GM12878 (cell line): ENCODE measurements around the gene PTX4. TPM values are rescaled to one million over a fixed set of nuclear protein-coding genes. Genes with fewer than 3 reads are reported as not detected.

Experiments
- ATAC-seq: fragments of 200-7000 bp; cut with Tn5 transposase; 3 replicates; pipeline ENCODE4 v1.9.1; 2020; ENCODE audit warnings: mild to moderate bottlenecking, moderate library complexity
- BruUV-seq: library from RNA; stranded (reverse); fragments of 400-500 nt; replicated peaks from 2 replicates; lab custom pipeline; 2021; lab: Mats Ljungman, UMichigan
- CTCF ChIA-PET: fragments of 300-600 bp; sonication (Branson Sonifier 250); formaldehyde crosslinking; extraction: SDS; loops from one replicate; lab custom pipeline; 2021; ENCODE audit warnings: inconsistent platforms; lab: Yijun Ruan, JAX
- POLR2A ChIA-PET: fragments of 350-600 bp; formaldehyde crosslinking; extraction: SDS; loops from one replicate; lab custom pipeline; 2021; ENCODE audit warnings: inconsistent platforms; lab: Charles Lee
- RAD21 ChIA-PET: fragments of 300-600 bp; sonication (Branson Sonifier 250); formaldehyde crosslinking; loops from one replicate; lab custom pipeline; 2023; ENCODE audit warnings: antibody characterized with exemption; ENCODE audit not compliant: unreplicated experiment; lab: Charles Lee
- SMC1A ChIA-PET: fragments of 300-600 bp; sonication (Branson Sonifier 250); formaldehyde crosslinking; loops from one replicate; lab custom pipeline; 2023; ENCODE audit not compliant: unreplicated experiment, uncharacterized antibody; lab: Charles Lee
- DNase-seq: peaks from one replicate; pipeline ENCODE4 v3.0.0-alpha.2; 2011; ENCODE audit warnings: low read depth, low spot score
- FAIRE-seq: peaks from 3 replicates; lab custom pipeline; 2011; peaks lifted over from hg19 to GRCh38; lab: Jason Lieb, UNC
- H2AFZ ChIP-seq: 2 replicates; pipeline ENCODE4 v1.6.0; 2011; ENCODE audit warnings: low read depth, low read length, control low read depth; ENCODE audit not compliant: control insufficient read depth
- H3K27ac ChIP-seq: 2 replicates; pipeline ENCODE4 v1.5.1; 2011; ENCODE audit warnings: control low read depth; ENCODE audit not compliant: control insufficient read depth, insufficient read depth
- H3K27me3 ChIP-seq, 2 experiments: replicated peaks in 1 of 2; 2 replicates each; pipeline versions ENCODE4 v1.6.0 to v1.6.1; 2011; ENCODE audit warnings: low read length in 1 of 2; ENCODE audit not compliant: control insufficient read depth in 2 of 2, insufficient read depth in 2 of 2
- H3K36me3 ChIP-seq, 2 experiments: 2 replicates each; pipeline ENCODE4 v1.5.1; 2011; ENCODE audit warnings: low read length in 1 of 2; ENCODE audit not compliant: control insufficient read depth in 2 of 2, insufficient read depth in 2 of 2
- H3K4me1 ChIP-seq: 2 replicates; pipeline ENCODE4 v1.6.1; 2011; ENCODE audit warnings: mild to moderate bottlenecking, low read length, moderate library complexity, mixed read lengths; ENCODE audit not compliant: control insufficient read depth, insufficient read depth
- H3K4me2 ChIP-seq: 2 replicates; pipeline ENCODE4 v1.6.0; 2011; ENCODE audit warnings: control low read depth; ENCODE audit not compliant: control insufficient read depth, insufficient read depth
- H3K4me3 ChIP-seq: fragments of 200-600 bp; sonication (generic); 2 replicates; pipeline ENCODE4 v1.5.1; 2016
- H3K79me2 ChIP-seq: 2 replicates; pipeline ENCODE4 v1.6.0; 2011; ENCODE audit warnings: low read length; ENCODE audit not compliant: control insufficient read depth, insufficient read depth
- H3K9ac ChIP-seq: 2 replicates; pipeline ENCODE4 v1.8.0; 2011; ENCODE audit warnings: low read length, control low read depth, mixed read lengths; ENCODE audit not compliant: control insufficient read depth, insufficient read depth
- H3K9me3 ChIP-seq: replicated peaks from 3 replicates; pipeline ENCODE4 v1.5.1; 2011; ENCODE audit warnings: mild to moderate bottlenecking, low read length; ENCODE audit not compliant: control insufficient read depth, insufficient read depth
- H4K20me1 ChIP-seq: 2 replicates; pipeline ENCODE4 v1.6.0; 2011; ENCODE audit not compliant: control insufficient read depth, insufficient read depth
- CHD2 ChIP-seq: IDR thresholded peaks from 2 replicates; pipeline ENCODE4 v1.6.1; 2011; ENCODE audit warnings: low read depth, low read length, improper control_type of control experiment, borderline replicate concordance
- DPF2 ChIP-seq: fragments of 450-650 bp; IDR thresholded peaks from 2 replicates; pipeline ENCODE4 v1.6.1; 2017; ENCODE audit warnings: mild to moderate bottlenecking
- ESRRA ChIP-seq: IDR thresholded peaks from 2 replicates; pipeline ENCODE4 v1.6.1; 2012; ENCODE audit warnings: mild to moderate bottlenecking, low read length, improper control_type of control experiment
- ETV6 ChIP-seq, 2 experiments: fragments of 450-650 bp in 1 of 2; IDR thresholded peaks in 1 of 2; conservative IDR thresholded peaks in 1 of 2; 2 replicates each; pipeline ENCODE4 v1.6.1; 2014; ENCODE audit warnings: antibody characterized with exemption in 1 of 2, borderline replicate concordance in 1 of 2, low read depth in 1 of 2, mild to moderate bottlenecking in 1 of 2, moderate library complexity in 1 of 2
- FOXM1 ChIP-seq: IDR thresholded peaks from 2 replicates; pipeline ENCODE4 v1.6.1; 2012; ENCODE audit warnings: low read depth, mild to moderate bottlenecking, inconsistent platforms, low read length, moderate library complexity
- HDGF ChIP-seq: fragments of 450-650 bp; IDR thresholded peaks from 2 replicates; pipeline ENCODE4 v1.6.1; 2016; ENCODE audit warnings: antibody characterized with exemption
- MEF2B ChIP-seq: fragments of 450-650 bp; IDR thresholded peaks from 2 replicates; pipeline ENCODE4 v1.6.1; 2018; ENCODE audit warnings: mild to moderate bottlenecking, moderate library complexity; ENCODE audit not compliant: partially characterized antibody, poor library complexity, severe bottlenecking
- NBN ChIP-seq: fragments of 450-650 bp; IDR thresholded peaks from 2 replicates; pipeline ENCODE4 v1.6.1; 2016
- PAX5 ChIP-seq: IDR thresholded peaks from 2 replicates; pipeline ENCODE4 v1.6.1; 2011; ENCODE audit warnings: low read depth, low read length, borderline replicate concordance
- POU2F2 ChIP-seq: IDR thresholded peaks from 3 replicates; pipeline ENCODE4 v1.6.1; 2011; ENCODE audit warnings: low read depth, mild to moderate bottlenecking, low read length, borderline replicate concordance
- RB1 ChIP-seq: fragments of 450-650 bp; formaldehyde crosslinking; IDR thresholded peaks from 2 replicates; pipeline ENCODE4 v1.6.1; 2017; ENCODE audit warnings: mild to moderate bottlenecking, borderline replicate concordance
- STAT3 ChIP-seq: IDR thresholded peaks from 2 replicates; pipeline ENCODE4 v1.6.1; 2011; ENCODE audit warnings: low read depth, low read length, improper control_type of control experiment
- ZNF207 ChIP-seq: fragments of 450-650 bp; IDR thresholded peaks from 2 replicates; pipeline ENCODE4 v1.6.1; 2014; ENCODE audit warnings: antibody characterized with exemption, mild to moderate bottlenecking, borderline replicate concordance
- WGBS: methylation state at CpG from one replicate; pipeline ENCODE4 v1.1.6; 2016; ENCODE audit warnings: low lambda C conversion rate; ENCODE audit not compliant: insufficient replicate concordance, insufficient coverage; ENCODE audit errors: missing lambda C conversion rate; 5-methylcytosine and 5-hydroxymethylcytosine counted together
- in situ Hi-C: fragments of 300-500 bp; cut with MboI; formaldehyde crosslinking; loops from 9 replicates; pipeline ENCODE4 v1.14.3; 2018; ENCODE audit warnings: mixed read lengths
- intact Hi-C: fragments of 100-400 bp; cut with micrococcal nuclease; formaldehyde crosslinking; loops from one replicate; pipeline ENCODE4 v1.14.2; 2022; ENCODE audit not compliant: unreplicated experiment
- polyA plus RNA-seq, 11 experiments: library from polyadenylated mRNA; depleted of rRNA in 4 of 11; unstranded in 6 of 11; stranded (reverse) in 5 of 11; fragments of >200 nt; fragmentation: Nextera tagmentation in 4 of 11; fragmentation: Illumina TruSeq in 1 of 11; extraction: Ambion mirVana in 4 of 11; extraction: Trizol in 1 of 11; gene quantifications; 1 replicate in 1 of 11; 2 replicates in 10 of 11; pipeline versions ENCODE4 v1.2.1 to v1.2.3, GENCODE V29; 2011 to 2016; ENCODE audit warnings: inconsistent platforms in 2 of 11, missing spikeins in 2 of 11, low read depth in 1 of 11
- total RNA-seq, 4 experiments: library from RNA; depleted of rRNA in 3 of 4; stranded (reverse); fragments of >200 nt in 3 of 4; fragmentation: Illumina TruSeq in 1 of 4; extraction: Trizol in 1 of 4; gene quantifications; 2 replicates each; pipeline versions ENCODE4 v1.2.1 to v1.2.3, GENCODE V29; 2013 to 2021
- TF ChIP-seq, protein P1 (sequence below): fragments of 450-650 bp; IDR thresholded peaks from 2 replicates; pipeline ENCODE4 v1.6.1; 2017; ENCODE audit warnings: mild to moderate bottlenecking, moderate library complexity
- TF ChIP-seq, protein P2 (sequence below): fragments of 450-650 bp; formaldehyde crosslinking; IDR thresholded peaks from 2 replicates; pipeline ENCODE4 v1.4.0; 2020; ENCODE audit warnings: mild to moderate bottlenecking, moderate library complexity
- TF ChIP-seq, protein P3 (sequence below): fragments of 450-650 bp; IDR thresholded peaks from 2 replicates; pipeline ENCODE4 v1.6.1; 2018; ENCODE audit warnings: borderline replicate concordance, mild to moderate bottlenecking; ENCODE audit not compliant: partially characterized antibody

The PTX4 gene
- total and polyA plus RNA-seq, 10 of the 15 experiments (the other 5 are each of a cell fraction or from before 2014, with no cell fraction given) = not detected

- H3K9ac ChIP-seq = no peak overlapping the region
- H3K9me3 ChIP-seq = no peaks in the 10 kb centered on the region
- H3K27me3 ChIP-seq = no peaks in the 10 kb centered on the region
- ChIA-PET POLR2A (no interaction called here), SMC1A (no interaction called here), CTCF (no interaction called here), RAD21 (no interaction called here)
- no peak overlapping the region for H3K4me2 ChIP-seq
- H4K20me1 ChIP-seq = no peaks in the 10 kb centered on the region
- FAIRE-seq (no peak), DNase-seq (no peak), ATAC-seq (no peak)
- H3K4me3 ChIP-seq = no peak overlapping the region
- intact Hi-C loops (no loop called here), in situ Hi-C loops (no loop called here)
- 67% methylated on average over 17 of the region's 17 CpGs for WGBS
- H3K79me2 ChIP-seq = no peaks in the 10 kb centered on the region
- H2AFZ ChIP-seq = no peak overlapping the region
- H3K4me1 ChIP-seq = no peaks in the 10 kb centered on the region
- BruUV-seq = no TSS peak
- no peak overlapping the region for H3K27ac ChIP-seq
- H3K36me3 ChIP-seq = no peaks in the 10 kb centered on the region
- TF ChIP-seq ZNF207 (no peak), PAX5 (no peak), ESRRA (no peak), MEF2B (no peak), NBN (no peak), RB1 (no peak), FOXM1 (no peak), ETV6 (conservative IDR thresholded peaks at IDR 0.05 in 1 of 2, IDR thresholded peaks at IDR 0.05 in 1 of 2; ENCODE audit: borderline replicate concordance in 1 of 2, low read depth in 1 of 2) (no peak), DPF2 (no peak), POU2F2 (no peak), STAT3 (no peak), CHD2 (no peak), HDGF (no peak)
- TF ChIP-seq, protein P1, sequence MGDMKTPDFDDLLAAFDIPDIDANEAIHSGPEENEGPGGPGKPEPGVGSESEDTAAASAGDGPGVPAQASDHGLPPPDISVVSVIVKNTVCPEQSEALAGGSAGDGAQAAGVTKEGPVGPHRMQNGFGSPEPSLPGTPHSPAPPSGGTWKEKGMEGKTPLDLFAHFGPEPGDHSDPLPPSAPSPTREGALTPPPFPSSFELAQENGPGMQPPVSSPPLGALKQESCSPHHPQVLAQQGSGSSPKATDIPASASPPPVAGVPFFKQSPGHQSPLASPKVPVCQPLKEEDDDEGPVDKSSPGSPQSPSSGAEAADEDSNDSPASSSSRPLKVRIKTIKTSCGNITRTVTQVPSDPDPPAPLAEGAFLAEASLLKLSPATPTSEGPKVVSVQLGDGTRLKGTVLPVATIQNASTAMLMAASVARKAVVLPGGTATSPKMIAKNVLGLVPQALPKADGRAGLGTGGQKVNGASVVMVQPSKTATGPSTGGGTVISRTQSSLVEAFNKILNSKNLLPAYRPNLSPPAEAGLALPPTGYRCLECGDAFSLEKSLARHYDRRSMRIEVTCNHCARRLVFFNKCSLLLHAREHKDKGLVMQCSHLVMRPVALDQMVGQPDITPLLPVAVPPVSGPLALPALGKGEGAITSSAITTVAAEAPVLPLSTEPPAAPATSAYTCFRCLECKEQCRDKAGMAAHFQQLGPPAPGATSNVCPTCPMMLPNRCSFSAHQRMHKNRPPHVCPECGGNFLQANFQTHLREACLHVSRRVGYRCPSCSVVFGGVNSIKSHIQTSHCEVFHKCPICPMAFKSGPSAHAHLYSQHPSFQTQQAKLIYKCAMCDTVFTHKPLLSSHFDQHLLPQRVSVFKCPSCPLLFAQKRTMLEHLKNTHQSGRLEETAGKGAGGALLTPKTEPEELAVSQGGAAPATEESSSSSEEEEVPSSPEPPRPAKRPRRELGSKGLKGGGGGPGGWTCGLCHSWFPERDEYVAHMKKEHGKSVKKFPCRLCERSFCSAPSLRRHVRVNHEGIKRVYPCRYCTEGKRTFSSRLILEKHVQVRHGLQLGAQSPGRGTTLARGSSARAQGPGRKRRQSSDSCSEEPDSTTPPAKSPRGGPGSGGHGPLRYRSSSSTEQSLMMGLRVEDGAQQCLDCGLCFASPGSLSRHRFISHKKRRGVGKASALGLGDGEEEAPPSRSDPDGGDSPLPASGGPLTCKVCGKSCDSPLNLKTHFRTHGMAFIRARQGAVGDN = no peak
- TF ChIP-seq, protein P2, sequence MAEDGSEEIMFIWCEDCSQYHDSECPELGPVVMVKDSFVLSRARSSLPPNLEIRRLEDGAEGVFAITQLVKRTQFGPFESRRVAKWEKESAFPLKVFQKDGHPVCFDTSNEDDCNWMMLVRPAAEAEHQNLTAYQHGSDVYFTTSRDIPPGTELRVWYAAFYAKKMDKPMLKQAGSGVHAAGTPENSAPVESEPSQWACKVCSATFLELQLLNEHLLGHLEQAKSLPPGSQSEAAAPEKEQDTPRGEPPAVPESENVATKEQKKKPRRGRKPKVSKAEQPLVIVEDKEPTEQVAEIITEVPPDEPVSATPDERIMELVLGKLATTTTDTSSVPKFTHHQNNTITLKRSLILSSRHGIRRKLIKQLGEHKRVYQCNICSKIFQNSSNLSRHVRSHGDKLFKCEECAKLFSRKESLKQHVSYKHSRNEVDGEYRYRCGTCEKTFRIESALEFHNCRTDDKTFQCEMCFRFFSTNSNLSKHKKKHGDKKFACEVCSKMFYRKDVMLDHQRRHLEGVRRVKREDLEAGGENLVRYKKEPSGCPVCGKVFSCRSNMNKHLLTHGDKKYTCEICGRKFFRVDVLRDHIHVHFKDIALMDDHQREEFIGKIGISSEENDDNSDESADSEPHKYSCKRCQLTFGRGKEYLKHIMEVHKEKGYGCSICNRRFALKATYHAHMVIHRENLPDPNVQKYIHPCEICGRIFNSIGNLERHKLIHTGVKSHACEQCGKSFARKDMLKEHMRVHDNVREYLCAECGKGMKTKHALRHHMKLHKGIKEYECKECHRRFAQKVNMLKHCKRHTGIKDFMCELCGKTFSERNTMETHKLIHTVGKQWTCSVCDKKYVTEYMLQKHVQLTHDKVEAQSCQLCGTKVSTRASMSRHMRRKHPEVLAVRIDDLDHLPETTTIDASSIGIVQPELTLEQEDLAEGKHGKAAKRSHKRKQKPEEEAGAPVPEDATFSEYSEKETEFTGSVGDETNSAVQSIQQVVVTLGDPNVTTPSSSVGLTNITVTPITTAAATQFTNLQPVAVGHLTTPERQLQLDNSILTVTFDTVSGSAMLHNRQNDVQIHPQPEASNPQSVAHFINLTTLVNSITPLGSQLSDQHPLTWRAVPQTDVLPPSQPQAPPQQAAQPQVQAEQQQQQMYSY (CRISPR knock-in tag) = no peak
- TF ChIP-seq, protein P3, sequence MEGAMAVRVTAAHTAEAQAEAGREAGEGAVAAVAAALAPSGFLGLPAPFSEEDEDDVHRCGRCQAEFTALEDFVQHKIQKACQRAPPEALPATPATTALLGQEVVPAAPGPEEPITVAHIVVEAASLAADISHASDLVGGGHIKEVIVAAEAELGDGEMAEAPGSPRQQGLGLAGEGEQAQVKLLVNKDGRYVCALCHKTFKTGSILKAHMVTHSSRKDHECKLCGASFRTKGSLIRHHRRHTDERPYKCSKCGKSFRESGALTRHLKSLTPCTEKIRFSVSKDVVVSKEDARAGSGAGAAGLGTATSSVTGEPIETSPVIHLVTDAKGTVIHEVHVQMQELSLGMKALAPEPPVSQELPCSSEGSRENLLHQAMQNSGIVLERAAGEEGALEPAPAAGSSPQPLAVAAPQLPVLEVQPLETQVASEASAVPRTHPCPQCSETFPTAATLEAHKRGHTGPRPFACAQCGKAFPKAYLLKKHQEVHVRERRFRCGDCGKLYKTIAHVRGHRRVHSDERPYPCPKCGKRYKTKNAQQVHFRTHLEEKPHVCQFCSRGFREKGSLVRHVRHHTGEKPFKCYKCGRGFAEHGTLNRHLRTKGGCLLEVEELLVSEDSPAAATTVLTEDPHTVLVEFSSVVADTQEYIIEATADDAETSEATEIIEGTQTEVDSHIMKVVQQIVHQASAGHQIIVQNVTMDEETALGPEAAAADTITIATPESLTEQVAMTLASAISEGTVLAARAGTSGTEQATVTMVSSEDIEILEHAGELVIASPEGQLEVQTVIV = no peak
Observed at GRCh38 chr16:1519831-1520230, 31.1 kb upstream of the PTX4 start.
